Measurements from ENCODE around the gene NUP188. TPM values are rescaled to one million over a fixed set of nuclear protein-coding genes. Genes with fewer than 3 reads are reported as not detected.
"Not testable (repeated sequence)": the region's sequence is repeated elsewhere in the genome, so short reads cannot be mapped to it uniquely, and the experiment has no call there.

Gene NUP188
- total and polyA plus RNA-seq, 10 donors: 11.0 to 72.5 (median 49.7) TPM

DNA sequence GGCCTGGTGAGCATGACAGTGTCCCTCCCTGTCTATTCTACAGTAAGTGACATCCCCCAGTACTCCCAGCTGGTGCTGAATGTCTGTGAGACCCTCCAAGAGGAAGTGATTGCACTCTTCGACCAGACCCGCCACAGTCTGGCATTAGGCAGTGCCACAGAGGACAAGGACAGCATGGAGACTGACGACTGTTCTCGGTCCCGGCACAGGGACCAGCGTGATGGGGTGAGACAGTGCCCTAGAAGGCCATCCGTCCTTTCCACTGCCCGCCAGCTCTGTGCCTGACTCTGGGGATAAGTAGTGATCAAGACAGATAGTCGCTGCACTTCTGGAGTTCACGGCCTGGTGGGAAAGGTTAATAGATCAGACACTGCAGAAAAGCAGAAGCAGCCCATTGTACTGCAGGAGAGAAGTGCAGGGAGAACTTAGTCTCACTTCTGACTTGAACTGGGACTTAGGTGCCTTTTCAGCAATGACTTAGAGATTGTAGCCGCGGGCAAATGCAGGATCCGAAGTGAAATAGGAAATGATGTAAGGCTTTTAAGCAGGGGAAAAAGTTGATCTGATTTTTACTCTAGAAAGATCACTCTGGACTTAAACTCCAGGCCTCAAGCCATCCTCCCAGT is 52.2 kb downstream of the NUP188 start:
- intact Hi-C loops (cut with DNase I; ENCODE audit: low total_unique reads): no loop called here
- 72 to 82% (median 80%) methylated on average over 13 of the region's 13 CpGs for WGBS, 5 donors
- Histone ChIP-seq H3K9me3 (no peaks in the 10 kb centered on the region), H3K27me3 (replicated peaks in 1 of 7) (no peaks in the 10 kb centered on the region), H3K36me3 (peaks cover 0 to 100% (median 95%) of the 10 kb centered on the region in 6 donors), H3K27ac (peak overlapping the region in 1 of 8 donors; percentile 60), H3K4me1 (peaks cover 0 to 5% (median 0%) of the 10 kb centered on the region in 6 donors), H3K4me3 (no peak overlapping the region)
- no peak for DNase-seq
- no peak for TF ChIP-seq POLR2A (IDR thresholded peaks at IDR 0.05)
- TF ChIP-seq POLR2AphosphoS5 (IDR thresholded peaks at IDR 0.05): peak in 2 of 3 donors; percentile 15 to 16

DNA sequence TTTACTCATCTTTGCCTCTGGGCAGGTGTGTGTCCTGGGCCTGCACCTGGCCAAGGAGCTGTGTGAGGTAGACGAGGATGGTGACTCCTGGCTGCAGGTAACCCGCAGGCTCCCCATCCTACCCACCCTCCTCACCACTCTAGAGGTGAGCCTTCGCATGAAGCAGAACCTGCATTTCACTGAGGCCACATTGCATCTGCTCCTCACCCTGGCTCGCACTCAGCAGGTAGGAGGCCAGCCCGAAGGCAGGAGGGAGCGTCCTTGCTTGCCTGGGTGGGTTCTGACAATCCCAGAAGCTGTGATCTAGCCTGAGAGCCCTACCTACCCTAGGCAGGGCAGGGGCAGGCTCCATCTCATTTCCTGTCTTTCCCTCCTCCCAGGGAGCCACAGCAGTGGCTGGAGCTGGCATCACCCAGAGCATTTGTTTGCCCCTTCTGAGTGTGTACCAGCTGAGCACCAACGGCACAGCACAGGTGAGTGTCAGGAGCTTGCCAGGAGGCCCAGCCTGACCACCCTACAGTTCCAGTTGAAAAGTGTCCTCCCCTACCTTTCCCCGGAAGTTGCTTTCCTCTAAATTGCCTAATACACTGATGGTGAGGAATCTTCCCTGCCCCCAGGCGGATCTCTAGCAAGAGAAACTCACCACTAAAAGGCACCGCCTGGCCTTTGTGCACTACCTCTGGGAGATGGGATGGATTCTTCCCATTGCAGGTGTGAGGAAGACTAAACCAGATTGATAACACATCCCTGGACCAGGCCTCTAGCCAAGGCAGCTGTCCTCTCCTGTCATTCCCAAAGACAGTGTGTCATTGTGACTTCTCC is 54.2 kb downstream of the NUP188 start:
- H3K4me1 ChIP-seq: peaks cover 0 to 22% (median 5%) of the 10 kb centered on the region in 6 donors
- 93 to 97% (median 96%) methylated on average over 10 of the region's 10 CpGs for WGBS, 5 donors
- DNase-seq: peak; percentile 52
- H3K4me3 ChIP-seq: no peak overlapping the region
- H3K27ac ChIP-seq: peak overlapping the region in 1 of 8 donors; percentile 9
- H3K27me3 ChIP-seq (replicated peaks in 1 of 7): no peaks in the 10 kb centered on the region
- TF ChIP-seq POLR2A (IDR thresholded peaks at IDR 0.05) (no peak), POLR2AphosphoS5 (IDR thresholded peaks at IDR 0.05) (peak in 2 of 3 donors; percentile 35 to 54)
- no peaks in the 10 kb centered on the region for H3K9me3 ChIP-seq
- peaks cover 0 to 100% (median 95%) of the 10 kb centered on the region in 6 donors for H3K36me3 ChIP-seq
- intact Hi-C loops (cut with DNase I; ENCODE audit: low total_unique reads): no loop called here

DNA sequence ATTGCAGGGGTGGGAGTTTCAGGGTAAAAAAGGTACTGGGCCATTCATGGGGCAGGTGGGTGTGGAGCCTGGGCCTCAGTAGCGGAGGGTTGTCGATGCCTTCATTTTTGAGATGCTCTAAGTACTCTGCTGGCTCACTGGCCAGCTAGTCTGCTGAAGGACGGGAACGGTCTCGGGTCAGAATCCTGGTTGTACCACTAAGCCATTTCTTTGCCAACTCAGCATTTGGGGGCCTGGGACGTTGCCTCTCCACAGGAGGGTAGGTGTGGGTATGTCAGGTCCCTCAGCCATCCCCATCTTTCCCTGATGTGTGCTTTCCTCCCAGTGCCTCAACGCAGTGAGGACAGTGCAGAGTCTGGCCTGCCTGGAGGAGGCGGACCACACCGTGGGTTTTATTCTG is 55.5 kb downstream of the NUP188 start:
- H3K27me3 ChIP-seq (replicated peaks in 1 of 7): no peaks in the 10 kb centered on the region
- H3K27ac ChIP-seq: peak overlapping the region in 1 of 8 donors; percentile 27
- no peak for DNase-seq
- H3K36me3 ChIP-seq: peaks cover 0 to 100% (median 93%) of the 10 kb centered on the region in 6 donors
- peaks cover 0 to 27% (median 11%) of the 10 kb centered on the region in 6 donors for H3K4me1 ChIP-seq
- H3K9me3 ChIP-seq: no peaks in the 10 kb centered on the region
- TF ChIP-seq POLR2A (IDR thresholded peaks at IDR 0.05) (no peak), POLR2AphosphoS5 (IDR thresholded peaks at IDR 0.05) (peak in 1 of 3 donors; percentile 3)
- intact Hi-C loops (cut with DNase I; ENCODE audit: low total_unique reads): no loop called here
- H3K4me3 ChIP-seq: no peak overlapping the region
- WGBS, 5 donors: 94 to 98% (median 96%) methylated on average over 9 of the region's 9 CpGs

DNA sequence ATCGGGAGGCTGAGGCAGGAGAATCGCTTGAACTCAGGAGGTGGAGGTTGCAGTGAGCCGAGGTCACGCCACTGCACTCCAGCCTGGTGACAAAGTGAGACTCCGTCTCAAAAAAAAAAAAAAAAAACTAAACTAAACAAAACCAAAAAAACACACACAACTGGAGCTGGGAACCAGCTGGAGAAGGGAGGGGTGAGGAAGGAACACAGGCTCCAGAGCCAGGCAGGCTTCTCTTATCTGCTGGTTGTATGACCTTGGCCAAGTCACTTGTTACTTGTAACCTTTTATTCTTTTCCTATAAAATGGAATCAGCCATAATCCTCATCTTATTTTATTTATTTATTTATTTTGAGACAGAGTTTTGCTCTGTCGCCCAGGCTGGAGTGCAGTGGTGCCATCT is 56.7 kb downstream of the NUP188 start:
- H3K4me3 ChIP-seq; intact Hi-C loops (cut with DNase I; ENCODE audit: low total_unique reads); H3K9me3 ChIP-seq; DNase-seq; H3K27me3 ChIP-seq (replicated peaks in 1 of 7): not testable (repeated sequence)
- 77 to 86% (median 83%) methylated on average over 6 of the region's 6 CpGs for WGBS, 5 donors
- Histone ChIP-seq H3K36me3 (peaks cover 0 to 100% (median 93%) of the 10 kb centered on the region in 6 donors), H3K27ac (peak overlapping the region in 1 of 8 donors; percentile 21), H3K4me1 (peaks cover 0 to 27% (median 11%) of the 10 kb centered on the region in 6 donors)

DNA sequence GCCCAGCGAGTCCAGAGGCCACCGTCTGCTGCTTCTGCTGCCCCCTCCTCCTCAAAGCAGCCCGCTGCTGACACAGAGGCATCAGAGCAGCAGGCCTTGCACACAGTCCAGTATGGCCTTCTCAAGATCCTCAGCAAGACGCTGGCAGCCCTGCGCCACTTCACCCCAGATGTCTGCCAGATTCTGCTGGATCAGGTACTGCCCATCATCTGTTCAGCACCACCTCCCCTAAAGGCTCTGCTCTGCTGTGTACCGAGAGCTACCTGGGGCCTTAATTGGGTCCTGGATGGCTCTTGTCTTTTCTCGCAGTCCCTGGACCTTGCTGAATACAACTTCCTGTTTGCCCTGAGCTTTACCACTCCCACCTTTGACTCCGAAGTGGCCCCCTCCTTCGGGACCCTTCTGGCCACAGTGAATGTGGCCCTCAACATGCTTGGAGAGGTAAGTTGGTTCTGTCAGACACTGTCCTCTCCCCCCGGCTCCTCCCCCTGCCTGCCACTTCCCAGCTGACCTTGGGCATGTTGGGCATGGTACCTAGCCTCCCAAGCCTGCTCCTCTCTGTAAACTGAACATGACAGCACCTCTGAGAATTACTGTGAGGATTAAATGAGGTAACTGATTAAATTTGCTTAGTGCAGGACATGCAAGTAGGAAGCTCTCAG is 58.0 kb downstream of the NUP188 start:
- no peak for DNase-seq
- WGBS, 5 donors: 77 to 92% (median 81%) methylated on average over 10 of the region's 10 CpGs

More for the DNA sequence above, 58.0 kb downstream of the NUP188 start:
- peak in 2 of 3 donors; percentile 40 to 46 for TF ChIP-seq POLR2AphosphoS5 (IDR thresholded peaks at IDR 0.05)
- TF ChIP-seq, protein P1, sequence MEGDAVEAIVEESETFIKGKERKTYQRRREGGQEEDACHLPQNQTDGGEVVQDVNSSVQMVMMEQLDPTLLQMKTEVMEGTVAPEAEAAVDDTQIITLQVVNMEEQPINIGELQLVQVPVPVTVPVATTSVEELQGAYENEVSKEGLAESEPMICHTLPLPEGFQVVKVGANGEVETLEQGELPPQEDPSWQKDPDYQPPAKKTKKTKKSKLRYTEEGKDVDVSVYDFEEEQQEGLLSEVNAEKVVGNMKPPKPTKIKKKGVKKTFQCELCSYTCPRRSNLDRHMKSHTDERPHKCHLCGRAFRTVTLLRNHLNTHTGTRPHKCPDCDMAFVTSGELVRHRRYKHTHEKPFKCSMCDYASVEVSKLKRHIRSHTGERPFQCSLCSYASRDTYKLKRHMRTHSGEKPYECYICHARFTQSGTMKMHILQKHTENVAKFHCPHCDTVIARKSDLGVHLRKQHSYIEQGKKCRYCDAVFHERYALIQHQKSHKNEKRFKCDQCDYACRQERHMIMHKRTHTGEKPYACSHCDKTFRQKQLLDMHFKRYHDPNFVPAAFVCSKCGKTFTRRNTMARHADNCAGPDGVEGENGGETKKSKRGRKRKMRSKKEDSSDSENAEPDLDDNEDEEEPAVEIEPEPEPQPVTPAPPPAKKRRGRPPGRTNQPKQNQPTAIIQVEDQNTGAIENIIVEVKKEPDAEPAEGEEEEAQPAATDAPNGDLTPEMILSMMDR (IDR thresholded peaks at IDR 0.05 in 8 of 11, conservative IDR thresholded peaks at IDR 0.05 in 3 of 11): no peak
- H3K36me3 ChIP-seq: peaks cover 0 to 100% (median 93%) of the 10 kb centered on the region in 6 donors
- no peak overlapping the region for H3K4me3 ChIP-seq
- intact Hi-C loops (cut with DNase I; ENCODE audit: low total_unique reads): no loop called here
- no peaks in the 10 kb centered on the region for H3K9me3 ChIP-seq
- H3K27ac ChIP-seq: peak overlapping the region in 2 of 8 donors; percentile 23 to 33
- H3K4me1 ChIP-seq: peaks cover 0 to 27% (median 9%) of the 10 kb centered on the region in 6 donors
- no peaks in the 10 kb centered on the region for H3K27me3 ChIP-seq (replicated peaks in 1 of 7)
